Stimulated activated CD8-positive, alpha-beta memory T cell treated with anti-CD3 and anti-CD28 coated beads, Interleukin-4, amount 100 ng/mL, for 48 hours (primary cell): ENCODE data around the gene OR14J1.
"Not testable (repeated sequence)": the region's sequence is repeated elsewhere in the genome, so short reads cannot be mapped to it uniquely, and the experiment has no call there.

Source experiments
- DNase-seq: peaks from one replicate; pipeline ENCODE4 v3.0.0-alpha.2; 2020

Gene OR14J1

GRCh38 chr6:29301316-29301715, at the start of gene OR14J1:
Gene OR14J1 (plus strand): TSS chr6:29301701. CDS start chr6:29306690, 4,989 bp downstream.
- no peak for DNase-seq

DNA sequence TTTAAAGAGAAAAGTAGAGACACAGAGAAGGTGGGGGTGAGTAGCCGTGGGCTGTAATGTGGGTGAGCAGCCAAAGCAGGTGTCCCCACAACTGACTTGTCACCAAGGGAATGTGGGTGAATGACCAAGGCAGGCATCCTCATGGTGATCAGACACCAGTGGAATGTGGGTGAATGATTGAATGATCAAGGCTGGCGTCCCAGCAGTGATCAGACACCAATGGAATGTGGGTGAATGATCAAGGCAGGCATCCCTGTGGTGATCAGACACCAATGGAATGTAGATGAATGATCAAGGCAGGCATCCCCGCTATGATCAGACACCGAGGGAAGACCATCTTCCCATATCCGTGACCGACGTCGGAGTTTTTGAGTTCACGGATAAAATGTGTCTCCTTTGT, 49.8 kb upstream of the OR14J1 start:
- DNase-seq = no peak

GRCh38 chr6:29255530-29255929, 46.0 kb upstream of the OR14J1 start:
- DNase-seq = no peak

- DNase-seq = no peak
These were observed 41.8 kb upstream of the OR14J1 start for GRCh38 chr6:29259721-29260120.

DNA sequence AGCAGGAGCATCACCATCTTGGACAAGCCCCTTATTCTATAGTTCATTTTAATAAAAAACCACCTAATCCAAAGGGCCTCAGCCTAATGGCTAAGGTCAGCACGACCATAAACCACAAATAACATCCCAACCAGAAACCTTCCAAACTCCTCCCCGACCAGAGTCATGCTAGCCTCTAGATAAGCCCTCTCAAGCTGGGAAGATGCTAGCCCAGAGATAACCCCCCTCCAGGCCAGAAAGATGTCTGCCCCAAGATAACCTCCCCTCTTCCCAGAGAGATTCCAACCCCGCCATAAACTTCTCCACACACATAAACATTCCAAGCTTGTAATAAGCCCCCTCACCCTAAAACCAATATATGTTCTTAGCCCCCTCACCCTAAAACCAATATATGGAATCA, 38.5 kb upstream of the OR14J1 start:
- no peak for DNase-seq

DNA sequence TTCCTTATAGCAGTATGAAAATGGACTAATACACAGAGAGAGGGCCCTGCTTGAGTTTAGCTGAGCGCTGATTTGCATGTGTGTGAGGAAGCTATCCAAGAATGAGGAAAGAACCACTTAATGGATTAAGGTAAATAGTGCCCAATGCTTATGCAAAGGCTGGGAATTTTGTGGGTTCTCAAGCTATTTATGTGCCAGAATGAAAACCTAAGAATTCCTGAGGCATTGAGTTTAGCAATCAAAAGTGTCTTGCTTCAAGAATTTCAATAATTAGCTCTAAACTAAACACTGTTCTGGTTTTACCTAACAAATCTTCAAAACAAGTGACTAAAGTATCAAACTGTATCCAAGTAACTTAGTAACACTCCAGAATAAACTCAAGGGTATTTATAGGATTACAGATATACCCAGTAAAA, 7.0 kb upstream of the OR14J1 start:
- DNase-seq = no peak

- DNase-seq = no peak
These were observed 6.3 kb upstream of the OR14J1 start for GRCh38 chr6:29295181-29295585.

GRCh38 chr6:29295623-29296022, 5.9 kb upstream of the OR14J1 start:
- DNase-seq = no peak

- DNase-seq = no peak
These were observed 18.4 kb downstream of the OR14J1 start for GRCh38 chr6:29319931-29320330.

- DNase-seq = not testable (repeated sequence)
These were observed 21.8 kb downstream of the OR14J1 start for GRCh38 chr6:29323332-29323731.

DNA sequence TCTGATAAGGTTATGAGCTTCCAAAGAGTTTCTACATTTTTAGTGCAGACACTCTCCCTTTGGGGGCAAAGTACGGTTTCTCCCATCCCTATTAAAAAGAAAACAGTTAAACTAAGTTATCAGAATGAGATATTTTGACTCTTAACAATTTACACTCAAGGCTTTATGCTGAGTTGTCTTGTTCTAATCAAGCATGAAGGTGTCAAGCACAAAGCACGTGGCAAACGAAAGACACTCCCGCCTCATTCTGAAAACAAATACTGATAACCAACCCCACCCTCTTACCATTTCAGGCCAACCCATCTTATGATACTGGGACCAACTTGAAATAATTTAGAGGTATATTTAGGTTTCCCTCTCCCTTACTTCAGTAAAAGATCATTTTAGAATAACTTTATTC, 24.3 kb downstream of the OR14J1 start:
- no peak for DNase-seq

DNA sequence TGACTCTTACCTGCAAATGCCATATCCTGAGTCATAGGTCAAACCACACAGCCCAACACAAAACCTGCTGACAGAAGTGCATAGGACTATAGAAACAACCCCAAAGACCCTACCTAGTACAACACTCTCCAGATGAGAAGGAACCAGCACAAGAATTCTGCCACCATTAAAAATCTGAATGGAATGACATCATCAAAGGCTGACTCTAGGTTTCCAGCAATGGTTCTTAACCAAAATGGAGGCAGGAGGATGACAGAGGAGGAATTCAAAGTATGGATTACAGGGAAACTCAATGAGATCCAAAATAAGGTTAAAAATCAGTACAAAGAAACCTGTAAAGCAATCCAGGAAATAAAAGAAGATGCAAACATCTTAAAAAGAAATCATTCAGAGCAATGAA, 31.2 kb downstream of the OR14J1 start:
- DNase-seq = no peak

- no peak for DNase-seq
These were observed 34.8 kb downstream of the OR14J1 start for GRCh38 chr6:29336269-29336668.

DNA sequence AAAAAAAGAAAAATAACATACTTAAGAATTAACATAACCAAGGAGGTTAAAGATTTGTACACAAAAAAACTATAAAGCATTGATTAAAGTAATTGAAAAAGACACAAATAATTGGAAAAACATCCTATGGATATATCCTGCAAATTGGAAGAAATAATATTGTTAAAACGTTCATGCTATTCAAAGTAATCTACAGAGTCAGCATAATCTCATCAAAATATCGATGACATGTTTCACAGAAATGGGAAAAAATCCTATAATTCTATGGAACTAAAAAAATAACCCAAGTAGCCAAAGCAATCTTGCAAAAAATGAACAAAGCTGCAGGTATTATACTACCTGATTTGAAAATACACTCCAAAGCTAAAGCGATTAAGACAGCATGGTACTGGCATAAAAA, 43.9 kb downstream of the OR14J1 start:
- DNase-seq = no peak

- DNase-seq = not testable (repeated sequence)
These were observed 47.8 kb downstream of the OR14J1 start for GRCh38 chr6:29349348-29349747.

- DNase-seq = no peak
These were observed 53.5 kb downstream of the OR14J1 start for GRCh38 chr6:29354980-29355379.

DNA sequence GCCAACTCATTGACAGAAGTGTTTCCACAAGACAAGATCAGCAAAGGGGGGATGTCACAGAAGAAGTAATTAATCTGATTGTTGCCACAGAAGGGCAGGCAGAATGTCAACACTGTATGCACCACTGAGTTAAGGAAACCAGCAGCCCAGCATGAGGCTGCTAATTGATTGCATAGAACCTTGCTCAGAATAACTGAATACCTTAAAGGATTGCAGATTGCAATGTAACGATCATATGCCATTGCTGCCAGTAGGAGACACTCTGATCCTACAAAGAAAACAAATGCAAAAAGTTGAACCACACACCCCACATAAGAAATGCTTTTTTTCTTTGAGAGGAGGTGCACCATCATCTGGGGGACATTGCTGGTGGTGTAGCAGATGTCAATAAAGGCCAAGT, 54.1 kb downstream of the OR14J1 start:
- no peak for DNase-seq
